ENCODE measurements around the gene SERPINB11. TPM values are rescaled to one million over a fixed set of nuclear protein-coding genes. Genes with fewer than 3 reads are reported as not detected.

The SERPINB11 gene
- total RNA-seq, 1 experiment from 2014 or later: not detected

DNA sequence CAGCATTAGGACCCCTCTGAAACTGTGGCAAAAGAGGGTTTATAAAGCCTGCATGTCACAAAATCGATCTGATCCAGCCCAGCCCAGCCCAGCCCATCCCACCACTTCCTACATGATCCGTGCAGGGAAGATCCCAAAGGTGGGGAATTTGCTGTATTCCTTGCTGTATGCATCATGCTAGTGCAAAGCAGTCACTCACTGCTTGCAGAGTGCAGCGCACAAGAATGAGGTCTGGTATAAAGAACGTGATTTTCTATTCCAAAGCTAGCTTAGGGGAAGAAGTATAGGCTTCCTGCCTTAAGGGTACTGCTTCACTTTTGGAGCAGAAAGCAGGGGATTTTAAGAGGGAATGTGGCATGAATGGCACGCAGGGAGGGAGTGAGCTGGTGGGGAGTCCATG, 18.9 kb upstream of the SERPINB11 start:
- POLR2A ChIA-PET: no interaction called here
- Histone ChIP-seq H3K36me3 (ENCODE audit: control insufficient read depth, insufficient read depth, low read length) (no peaks in the 10 kb centered on the region), H3K27ac (ENCODE audit: low read length) (no peak overlapping the region), H3K9me3 (ENCODE audit: control insufficient read depth, insufficient read depth, low read depth, low read length) (no peaks in the 10 kb centered on the region), H3K4me3 (ENCODE audit: low read depth in 2 of 2, low read length in 2 of 2) (no peak overlapping the region), H3K27me3 (ENCODE audit: control insufficient read depth, insufficient read depth, low read length) (no peaks in the 10 kb centered on the region), H3K4me1 (ENCODE audit: control insufficient read depth, insufficient read depth, low read length) (no peaks in the 10 kb centered on the region)
- in situ Hi-C loops (cut with HindIII; ENCODE audit: low pct_unique_long_range_greater_than_20kb, low sequenced_read_pairs): no loop called here
- CTCF ChIA-PET: no interaction called here
- TF ChIP-seq TCF7L2 (IDR thresholded peaks at IDR 0.05; ENCODE audit: low read depth, low read length) (no peak), SIN3A (IDR thresholded peaks at IDR 0.05; ENCODE audit: borderline replicate concordance, insufficient read depth, low read depth, low read length) (no peak), POLR2AphosphoS5 (IDR thresholded peaks at IDR 0.05; ENCODE audit: low read depth, low read length) (no peak)
- TF ChIP-seq, protein P1, sequence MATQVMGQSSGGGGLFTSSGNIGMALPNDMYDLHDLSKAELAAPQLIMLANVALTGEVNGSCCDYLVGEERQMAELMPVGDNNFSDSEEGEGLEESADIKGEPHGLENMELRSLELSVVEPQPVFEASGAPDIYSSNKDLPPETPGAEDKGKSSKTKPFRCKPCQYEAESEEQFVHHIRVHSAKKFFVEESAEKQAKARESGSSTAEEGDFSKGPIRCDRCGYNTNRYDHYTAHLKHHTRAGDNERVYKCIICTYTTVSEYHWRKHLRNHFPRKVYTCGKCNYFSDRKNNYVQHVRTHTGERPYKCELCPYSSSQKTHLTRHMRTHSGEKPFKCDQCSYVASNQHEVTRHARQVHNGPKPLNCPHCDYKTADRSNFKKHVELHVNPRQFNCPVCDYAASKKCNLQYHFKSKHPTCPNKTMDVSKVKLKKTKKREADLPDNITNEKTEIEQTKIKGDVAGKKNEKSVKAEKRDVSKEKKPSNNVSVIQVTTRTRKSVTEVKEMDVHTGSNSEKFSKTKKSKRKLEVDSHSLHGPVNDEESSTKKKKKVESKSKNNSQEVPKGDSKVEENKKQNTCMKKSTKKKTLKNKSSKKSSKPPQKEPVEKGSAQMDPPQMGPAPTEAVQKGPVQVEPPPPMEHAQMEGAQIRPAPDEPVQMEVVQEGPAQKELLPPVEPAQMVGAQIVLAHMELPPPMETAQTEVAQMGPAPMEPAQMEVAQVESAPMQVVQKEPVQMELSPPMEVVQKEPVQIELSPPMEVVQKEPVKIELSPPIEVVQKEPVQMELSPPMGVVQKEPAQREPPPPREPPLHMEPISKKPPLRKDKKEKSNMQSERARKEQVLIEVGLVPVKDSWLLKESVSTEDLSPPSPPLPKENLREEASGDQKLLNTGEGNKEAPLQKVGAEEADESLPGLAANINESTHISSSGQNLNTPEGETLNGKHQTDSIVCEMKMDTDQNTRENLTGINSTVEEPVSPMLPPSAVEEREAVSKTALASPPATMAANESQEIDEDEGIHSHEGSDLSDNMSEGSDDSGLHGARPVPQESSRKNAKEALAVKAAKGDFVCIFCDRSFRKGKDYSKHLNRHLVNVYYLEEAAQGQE (IDR thresholded peaks at IDR 0.05; ENCODE audit: insufficient read depth in 1 of 2, low read depth in 2 of 2, low read length in 1 of 2): no peak
- TF ChIP-seq, protein P2, sequence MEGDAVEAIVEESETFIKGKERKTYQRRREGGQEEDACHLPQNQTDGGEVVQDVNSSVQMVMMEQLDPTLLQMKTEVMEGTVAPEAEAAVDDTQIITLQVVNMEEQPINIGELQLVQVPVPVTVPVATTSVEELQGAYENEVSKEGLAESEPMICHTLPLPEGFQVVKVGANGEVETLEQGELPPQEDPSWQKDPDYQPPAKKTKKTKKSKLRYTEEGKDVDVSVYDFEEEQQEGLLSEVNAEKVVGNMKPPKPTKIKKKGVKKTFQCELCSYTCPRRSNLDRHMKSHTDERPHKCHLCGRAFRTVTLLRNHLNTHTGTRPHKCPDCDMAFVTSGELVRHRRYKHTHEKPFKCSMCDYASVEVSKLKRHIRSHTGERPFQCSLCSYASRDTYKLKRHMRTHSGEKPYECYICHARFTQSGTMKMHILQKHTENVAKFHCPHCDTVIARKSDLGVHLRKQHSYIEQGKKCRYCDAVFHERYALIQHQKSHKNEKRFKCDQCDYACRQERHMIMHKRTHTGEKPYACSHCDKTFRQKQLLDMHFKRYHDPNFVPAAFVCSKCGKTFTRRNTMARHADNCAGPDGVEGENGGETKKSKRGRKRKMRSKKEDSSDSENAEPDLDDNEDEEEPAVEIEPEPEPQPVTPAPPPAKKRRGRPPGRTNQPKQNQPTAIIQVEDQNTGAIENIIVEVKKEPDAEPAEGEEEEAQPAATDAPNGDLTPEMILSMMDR (IDR thresholded peaks at IDR 0.05): no peak
- DNase-seq (ENCODE audit: low read depth, low spot score) (no peak), ATAC-seq (no peak)
- BruUV-seq (replicated peaks): no TSS peak
- intact Hi-C loops (cut with micrococcal nuclease; ENCODE audit: unreplicated experiment): no loop called here

DNA sequence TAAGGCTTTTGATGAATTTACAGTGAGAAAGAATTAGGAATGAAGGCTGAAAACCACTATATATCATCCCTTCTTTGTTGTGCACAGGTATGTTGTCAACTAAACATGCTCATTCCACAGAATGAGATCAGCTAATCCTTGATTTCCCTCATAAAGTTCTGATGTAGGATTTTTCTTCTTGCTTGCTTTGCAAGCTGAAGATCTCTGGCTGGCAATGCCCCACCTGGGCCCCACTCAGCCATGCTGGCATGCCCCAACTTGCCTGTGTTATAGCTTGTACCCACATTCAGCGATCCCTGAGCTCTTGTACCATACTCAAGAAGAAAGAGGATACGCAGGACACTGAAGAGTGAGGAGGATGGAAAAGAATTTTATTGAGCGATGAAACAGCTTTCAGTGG, 18.0 kb upstream of the SERPINB11 start:
- in situ Hi-C loops (cut with HindIII; ENCODE audit: low pct_unique_long_range_greater_than_20kb, low sequenced_read_pairs): no loop called here
- H3K27me3 ChIP-seq (ENCODE audit: control insufficient read depth, insufficient read depth, low read length): no peaks in the 10 kb centered on the region
- ATAC-seq (no peak), DNase-seq (ENCODE audit: low read depth, low spot score) (no peak)
- TF ChIP-seq SIN3A (IDR thresholded peaks at IDR 0.05; ENCODE audit: borderline replicate concordance, insufficient read depth, low read depth, low read length): no peak
- TF ChIP-seq, protein P2 (IDR thresholded peaks at IDR 0.05): no peak
- no peak for TF ChIP-seq POLR2AphosphoS5 (IDR thresholded peaks at IDR 0.05; ENCODE audit: low read depth, low read length)
- TF ChIP-seq TCF7L2 (IDR thresholded peaks at IDR 0.05; ENCODE audit: low read depth, low read length): no peak
- TF ChIP-seq, protein P1 (IDR thresholded peaks at IDR 0.05; ENCODE audit: insufficient read depth in 1 of 2, low read depth in 2 of 2, low read length in 1 of 2): no peak
- H3K36me3 ChIP-seq (ENCODE audit: control insufficient read depth, insufficient read depth, low read length): no peaks in the 10 kb centered on the region
- intact Hi-C loops (cut with micrococcal nuclease; ENCODE audit: unreplicated experiment): no loop called here
- H3K4me3 ChIP-seq (ENCODE audit: low read depth in 2 of 2, low read length in 2 of 2): no peak overlapping the region
- ChIA-PET CTCF (no interaction called here), POLR2A (no interaction called here)
- no peaks in the 10 kb centered on the region for H3K9me3 ChIP-seq (ENCODE audit: control insufficient read depth, insufficient read depth, low read depth, low read length)
- no peaks in the 10 kb centered on the region for H3K4me1 ChIP-seq (ENCODE audit: control insufficient read depth, insufficient read depth, low read length)
- no TSS peak for BruUV-seq (replicated peaks)
- H3K27ac ChIP-seq (ENCODE audit: low read length): no peak overlapping the region
